Activated B cell treated with CpG ODN at 0.5 μM for 24 hours (primary cell): Measurements from ENCODE around the gene CXCR5. TPM values are rescaled to one million over a fixed set of nuclear protein-coding genes. Genes with fewer than 3 reads are reported as not detected.

Experiments
- ATAC-seq: fragments of 200-7000 bp; cut with Tn5 transposase; one replicate; pipeline ENCODE4 v1.10.0; 2021; ENCODE audit warnings: low read depth, mild to moderate bottlenecking, moderate library complexity
- CTCF ChIA-PET: fragments of 350-600 bp; sonication (Branson Sonifier 250); formaldehyde crosslinking; loops from one replicate; lab custom pipeline; 2021; ENCODE audit warnings: antibody characterized with exemption; lab: Charles Lee
- POLR2A ChIA-PET: fragments of 350-600 bp; sonication (Branson Sonifier 250); formaldehyde crosslinking; loops from one replicate; lab custom pipeline; 2021; ENCODE audit warnings: antibody characterized with exemption; lab: Charles Lee
- DNase-seq: peaks from one replicate; pipeline ENCODE4 v3.0.0; 2022
- H3K27ac Mint-ChIP-seq: one replicate; pipeline ENCODE4 v1.8.0; 2020; ENCODE audit warnings: mixed read lengths
- H3K27me3 Mint-ChIP-seq: one replicate; pipeline ENCODE4 v1.8.0; 2021; ENCODE audit warnings: mixed read lengths
- H3K36me3 Mint-ChIP-seq: one replicate; pipeline ENCODE4 v1.8.0; 2021; ENCODE audit warnings: low read depth, mixed read lengths
- H3K4me1 Mint-ChIP-seq: one replicate; pipeline ENCODE4 v1.8.0; 2021; ENCODE audit warnings: mixed read lengths
- H3K4me3 Mint-ChIP-seq: one replicate; pipeline ENCODE4 v1.8.0; 2020; ENCODE audit warnings: mild to moderate bottlenecking, mixed read lengths
- H3K9me3 Mint-ChIP-seq: one replicate; pipeline ENCODE4 v1.8.0; 2020; ENCODE audit warnings: mixed read lengths
- CTCF ChIP-seq: fragments of 200-600 bp; IDR thresholded peaks from one replicate; pipeline ENCODE4 v1.8.0; 2022; ENCODE audit warnings: antibody characterized with exemption, mild to moderate bottlenecking
- intact Hi-C: fragments of 100-400 bp; cut with micrococcal nuclease; formaldehyde crosslinking; loops from one replicate; pipeline ENCODE4 v1.15.1; 2024
- total RNA-seq: library from RNA; stranded (reverse); gene quantifications from 2 replicates; pipeline ENCODE4 v1.2.3, GENCODE V29; 2022

CXCR5 gene
- total RNA-seq, 1 donor from 2014 or later = 199 TPM

GRCh38 chr11:118872403-118872821 is 11.3 kb upstream of the CXCR5 start:
- H3K9me3 Mint-ChIP-seq = no peaks in the 10 kb centered on the region
- intact Hi-C loops = no loop called here
- DNase-seq (peak; percentile 37), ATAC-seq (peak; percentile 13)
- CTCF ChIA-PET = interaction anchor here (1.2 to 2.0 kb wide), 3 partner anchors 11 to 82 kb away, joined by 4 to 8 read pairs (median 8); partner anchors contain the start of genes CXCR5 and DDX6
- TF ChIP-seq CTCF = no peak
- no peaks in the 10 kb centered on the region for H3K27me3 Mint-ChIP-seq
- peak overlapping the region; percentile 62 for H3K4me3 Mint-ChIP-seq
- H3K4me1 Mint-ChIP-seq = peaks cover 86% of the 10 kb centered on the region
- no peaks in the 10 kb centered on the region for H3K36me3 Mint-ChIP-seq
- POLR2A ChIA-PET = interaction anchor here (0.8 to 7.5 kb wide), 7 partner anchors 20 to 82 kb away, joined by 3 to 266 read pairs (median 4); partner anchors contain the start of gene DDX6
- H3K27ac Mint-ChIP-seq = peak overlapping the region; percentile 81

DNA sequence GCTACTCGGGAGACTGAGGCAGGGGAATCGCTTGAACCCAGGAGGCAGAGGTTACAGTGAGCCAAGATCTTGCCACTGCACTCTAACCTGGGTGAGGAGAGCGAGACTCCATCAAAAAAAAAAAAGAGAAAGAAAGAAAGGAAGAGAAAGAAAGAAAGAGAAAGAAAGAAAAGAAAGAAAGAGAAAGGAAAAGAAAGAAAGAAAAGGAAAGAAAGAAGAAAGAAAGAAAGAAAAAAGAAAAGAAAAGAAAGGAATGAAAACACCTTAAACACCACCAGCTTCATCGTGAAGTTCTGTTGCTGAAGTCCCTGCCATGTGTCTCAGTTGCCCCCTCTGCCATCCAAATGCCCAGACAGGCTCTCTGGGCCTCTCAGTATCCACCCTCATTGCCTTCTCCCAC is 9.9 kb upstream of the CXCR5 start:
- TF ChIP-seq CTCF = no peak
- intact Hi-C loops = no loop called here
- ATAC-seq = no peak
- ChIA-PET POLR2A (interaction anchor here (0.6 to 7.5 kb wide), 6 partner anchors 21 to 106 kb away, joined by 3 to 266 read pairs (median 6); partner anchors contain the start of gene DDX6), CTCF (interaction anchor here (1.8 kb wide), 1 partner anchor 9 kb away, joined by 8 read pairs; the partner anchor contains the start of gene CXCR5)
- Mint-ChIP-seq H3K27ac (no peak overlapping the region), H3K36me3 (no peaks in the 10 kb centered on the region), H3K4me3 (no peak overlapping the region), H3K9me3 (no peaks in the 10 kb centered on the region), H3K27me3 (no peaks in the 10 kb centered on the region), H3K4me1 (peaks cover 91% of the 10 kb centered on the region)
- no peak for DNase-seq

- TF ChIP-seq CTCF = no peak
- H3K4me3 Mint-ChIP-seq = peak overlapping the region; percentile 74
- CTCF ChIA-PET = interaction anchor here (0.6 to 1.2 kb wide), 5 partner anchors 37 to 86 kb away, joined by 3 to 13 read pairs (median 4); partner anchors contain the start of genes BCL9L and DDX6
- peak overlapping the region; percentile 89 for H3K27ac Mint-ChIP-seq
- intact Hi-C loops = no loop called here
- POLR2A ChIA-PET = interaction anchor here (0.5 to 5.8 kb wide), 15 partner anchors 8 to 87 kb away, joined by 3 to 162 read pairs (median 4); partner anchors contain the start of gene DDX6
- no peaks in the 10 kb centered on the region for H3K27me3 Mint-ChIP-seq
- H3K4me1 Mint-ChIP-seq = peaks cover 87% of the 10 kb centered on the region
- DNase-seq (no peak), ATAC-seq (no peak)
- no peaks in the 10 kb centered on the region for H3K36me3 Mint-ChIP-seq
- H3K9me3 Mint-ChIP-seq = no peaks in the 10 kb centered on the region
These were observed 7.4 kb upstream of the CXCR5 start for GRCh38 chr11:118876286-118876685.

GRCh38 chr11:118877487-118878162 is 6.1 kb upstream of the CXCR5 start:
- H3K4me3 Mint-ChIP-seq = peak overlapping the region; percentile 24
- H3K27me3 Mint-ChIP-seq = no peaks in the 10 kb centered on the region
- H3K27ac Mint-ChIP-seq = peak overlapping the region; percentile 89
- ChIA-PET POLR2A (interaction anchor here (0.7 to 5.8 kb wide), 17 partner anchors 7 to 89 kb away, joined by 3 to 162 read pairs (median 7); partner anchors contain the start of gene DDX6), CTCF (interaction anchor here (0.6 to 1.2 kb wide), 6 partner anchors 18 to 187 kb away, joined by 3 to 13 read pairs (median 3); partner anchors contain the start of gene DDX6)
- DNase-seq (no peak), ATAC-seq (no peak)
- intact Hi-C loops = no loop called here
- TF ChIP-seq CTCF = no peak
- H3K9me3 Mint-ChIP-seq = no peaks in the 10 kb centered on the region
- H3K36me3 Mint-ChIP-seq = no peaks in the 10 kb centered on the region
- peaks cover 89% of the 10 kb centered on the region for H3K4me1 Mint-ChIP-seq

- Mint-ChIP-seq H3K27me3 (no peaks in the 10 kb centered on the region), H3K9me3 (no peaks in the 10 kb centered on the region), H3K36me3 (no peaks in the 10 kb centered on the region), H3K27ac (peak overlapping the region; percentile 89), H3K4me1 (peaks cover 89% of the 10 kb centered on the region), H3K4me3 (no peak overlapping the region)
- ChIA-PET POLR2A (interaction anchor here (0.7 to 5.8 kb wide), 9 partner anchors 8 to 89 kb away, joined by 3 to 162 read pairs (median 13); partner anchors contain the start of gene DDX6), CTCF (interaction anchor here (0.6 to 1.2 kb wide), 3 partner anchors 43 to 188 kb away, joined by 3 read pairs; no protein-coding TSS in a partner anchor)
- no peak for ATAC-seq
- intact Hi-C loops = no loop called here
- DNase-seq = no peak
- TF ChIP-seq CTCF = no peak
These were observed 5.5 kb upstream of the CXCR5 start for GRCh38 chr11:118878163-118878563.
